Kidney glomerular epithelial cell (primary cell): ENCODE measurements around the gene SHC2.
"Not testable (repeated sequence)": the region's sequence is repeated elsewhere in the genome, so short reads cannot be mapped to it uniquely, and the experiment has no call there.

ENCODE experiments used
- DNase-seq: peaks from one replicate; lab custom pipeline; 2025; lab: John Stamatoyannopoulos, UW

The SHC2 gene

GRCh38 chr19:444677-445210 is 16.1 kb downstream of the SHC2 start:
- DNase-seq = no peak

- DNase-seq = no peak
Observed at GRCh38 chr19:443005-443404, 17.8 kb downstream of the SHC2 start.

GRCh38 chr19:442085-442484 is 18.7 kb downstream of the SHC2 start:
- no peak for DNase-seq

GRCh38 chr19:441213-441836 is 19.5 kb downstream of the SHC2 start:
- DNase-seq = no peak

- no peak for DNase-seq
Observed at GRCh38 chr19:440391-441212, 20.2 kb downstream of the SHC2 start.

- DNase-seq = no peak
Observed at GRCh38 chr19:439167-439900, 21.5 kb downstream of the SHC2 start.

GRCh38 chr19:438416-438958 is 22.3 kb downstream of the SHC2 start:
- DNase-seq = no peak

GRCh38 chr19:437041-437440 is 23.8 kb downstream of the SHC2 start:
- DNase-seq = no peak

GRCh38 chr19:436413-436950 is 24.4 kb downstream of the SHC2 start:
- no peak for DNase-seq

GRCh38 chr19:435707-436412 is 25.0 kb downstream of the SHC2 start:
- DNase-seq = no peak

- DNase-seq = no peak
Observed at GRCh38 chr19:435056-435706, 25.7 kb downstream of the SHC2 start.

- no peak for DNase-seq
Observed at GRCh38 chr19:434152-434960, 26.5 kb downstream of the SHC2 start.

- DNase-seq = no peak
Observed at GRCh38 chr19:430701-431100, 30.1 kb downstream of the SHC2 start.

- no peak for DNase-seq
Observed at GRCh38 chr19:428149-428548, 32.7 kb downstream of the SHC2 start.

GRCh38 chr19:427675-428074 is 33.2 kb downstream of the SHC2 start:
- DNase-seq = not testable (repeated sequence)

GRCh38 chr19:426725-427445 is 33.9 kb downstream of the SHC2 start:
- DNase-seq = no peak

- DNase-seq = no peak
Observed at GRCh38 chr19:425056-425455, 35.8 kb downstream of the SHC2 start.

GRCh38 chr19:424546-424945 is 36.3 kb downstream of the SHC2 start:
- no peak for DNase-seq

GRCh38 chr19:423691-424466 is 37.0 kb downstream of the SHC2 start:
- DNase-seq = no peak
